GM18498 (cell line): Measurements from ENCODE around the gene ASIC4.

ENCODE experiments used
- ATAC-seq: cut with Tn5 transposase; IDR thresholded peaks from one replicate; pipeline ENCODE4 v1.9.1; 2021; ENCODE audit warnings: mild to moderate bottlenecking, moderate library complexity; ENCODE audit not compliant: unreplicated experiment

The ASIC4 gene

GRCh38 chr2:219513787-219514186 lies 495 bp upstream of the ASIC4 start:
- ATAC-seq = no peak

- ATAC-seq = no peak
Observed at GRCh38 chr2:219514836-219515235, 554 bp downstream of the ASIC4 start.

- no peak for ATAC-seq
Observed at GRCh38 chr2:219515874-219516629, 1.8 kb downstream of the ASIC4 start.

GRCh38 chr2:219516888-219517287 lies 2.6 kb downstream of the ASIC4 start:
- ATAC-seq = no peak

- ATAC-seq = no peak
Observed at GRCh38 chr2:219517954-219518778, 3.9 kb downstream of the ASIC4 start.

- ATAC-seq = no peak
Observed at GRCh38 chr2:219519526-219519916, 5.2 kb downstream of the ASIC4 start.

- ATAC-seq = no peak
Observed at GRCh38 chr2:219520079-219520478, 5.8 kb downstream of the ASIC4 start.

- no peak for ATAC-seq
Observed at GRCh38 chr2:219521066-219521880, 7.0 kb downstream of the ASIC4 start.

GRCh38 chr2:219522111-219523030 lies 8.1 kb downstream of the ASIC4 start:
- ATAC-seq = no peak

GRCh38 chr2:219523031-219523671 lies 8.9 kb downstream of the ASIC4 start:
- no peak for ATAC-seq

GRCh38 chr2:219524817-219525216 lies 10.5 kb downstream of the ASIC4 start:
- ATAC-seq = no peak

- ATAC-seq = no peak
Observed at GRCh38 chr2:219525533-219526232, 11.4 kb downstream of the ASIC4 start.

GRCh38 chr2:219526320-219527075 lies 12.2 kb downstream of the ASIC4 start:
- ATAC-seq = no peak

GRCh38 chr2:219527076-219527394 lies 12.8 kb downstream of the ASIC4 start:
- no peak for ATAC-seq

- no peak for ATAC-seq
Observed at GRCh38 chr2:219527472-219527871, 13.2 kb downstream of the ASIC4 start.

- peak; percentile 88 for ATAC-seq
Observed at GRCh38 chr2:219530048-219530963, 16.0 kb downstream of the ASIC4 start.

- no peak for ATAC-seq
Observed at GRCh38 chr2:219531639-219532377, 17.5 kb downstream of the ASIC4 start.
